ENCODE measurements around the gene ITPR3.

DNA sequence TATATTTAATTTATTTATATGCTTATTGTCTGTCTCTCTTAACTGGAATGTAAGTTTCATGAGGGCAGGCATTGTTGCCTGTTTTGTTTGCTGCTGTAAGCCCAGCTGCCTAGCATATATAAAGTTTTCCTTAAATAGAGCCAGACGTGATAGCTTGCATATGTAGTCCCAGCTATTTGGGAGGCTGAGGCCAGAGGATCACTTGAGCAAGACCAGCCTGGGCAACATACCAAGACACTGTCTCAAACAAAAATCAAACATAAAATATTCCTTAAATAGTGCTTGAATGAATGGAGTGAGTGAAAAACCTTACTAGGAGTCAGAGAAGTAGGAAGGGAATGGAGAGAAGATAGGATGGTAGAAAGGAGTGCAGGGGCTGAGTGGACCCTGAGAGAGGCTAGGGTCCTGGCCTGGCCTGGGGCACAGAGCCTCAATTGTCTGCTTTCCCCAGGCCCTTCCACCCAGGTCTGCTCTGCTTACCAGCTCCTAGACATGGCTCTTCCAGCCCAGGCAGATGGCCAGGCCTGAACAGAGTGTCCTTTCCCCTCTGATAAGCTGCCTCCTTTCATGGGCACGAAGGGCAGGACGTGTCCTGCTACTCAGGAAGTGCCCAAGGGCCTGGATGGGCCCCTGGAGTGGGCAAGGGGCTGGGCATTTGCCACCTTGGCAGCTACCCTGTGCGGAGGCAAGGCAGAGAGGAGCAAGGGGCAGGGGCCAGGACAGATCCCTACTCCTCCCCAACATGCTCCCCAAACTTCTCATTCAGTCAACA lies 23.4 kb upstream of the ITPR3 start:
- TF ChIP-seq POLR2AphosphoS5 (IDR thresholded peaks at IDR 0.05; ENCODE audit: insufficient read depth, low read depth, low read length) (no peak), POLR2A (IDR thresholded peaks at IDR 0.05; ENCODE audit: low read depth, low read length) (no peak), EZH2 (IDR thresholded peaks at IDR 0.05; ENCODE audit: borderline replicate concordance, low read depth, low read length, severe bottlenecking) (no peak)
- TF ChIP-seq, protein P1, sequence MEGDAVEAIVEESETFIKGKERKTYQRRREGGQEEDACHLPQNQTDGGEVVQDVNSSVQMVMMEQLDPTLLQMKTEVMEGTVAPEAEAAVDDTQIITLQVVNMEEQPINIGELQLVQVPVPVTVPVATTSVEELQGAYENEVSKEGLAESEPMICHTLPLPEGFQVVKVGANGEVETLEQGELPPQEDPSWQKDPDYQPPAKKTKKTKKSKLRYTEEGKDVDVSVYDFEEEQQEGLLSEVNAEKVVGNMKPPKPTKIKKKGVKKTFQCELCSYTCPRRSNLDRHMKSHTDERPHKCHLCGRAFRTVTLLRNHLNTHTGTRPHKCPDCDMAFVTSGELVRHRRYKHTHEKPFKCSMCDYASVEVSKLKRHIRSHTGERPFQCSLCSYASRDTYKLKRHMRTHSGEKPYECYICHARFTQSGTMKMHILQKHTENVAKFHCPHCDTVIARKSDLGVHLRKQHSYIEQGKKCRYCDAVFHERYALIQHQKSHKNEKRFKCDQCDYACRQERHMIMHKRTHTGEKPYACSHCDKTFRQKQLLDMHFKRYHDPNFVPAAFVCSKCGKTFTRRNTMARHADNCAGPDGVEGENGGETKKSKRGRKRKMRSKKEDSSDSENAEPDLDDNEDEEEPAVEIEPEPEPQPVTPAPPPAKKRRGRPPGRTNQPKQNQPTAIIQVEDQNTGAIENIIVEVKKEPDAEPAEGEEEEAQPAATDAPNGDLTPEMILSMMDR (IDR thresholded peaks at IDR 0.05; ENCODE audit: extremely low read depth in 1 of 2, insufficient read depth in 1 of 2, low read depth in 1 of 2, low read length in 2 of 2), result no peak
- TF ChIP-seq, protein P2, sequence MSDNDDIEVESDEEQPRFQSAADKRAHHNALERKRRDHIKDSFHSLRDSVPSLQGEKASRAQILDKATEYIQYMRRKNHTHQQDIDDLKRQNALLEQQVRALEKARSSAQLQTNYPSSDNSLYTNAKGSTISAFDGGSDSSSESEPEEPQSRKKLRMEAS (IDR thresholded peaks at IDR 0.05; ENCODE audit: insufficient read depth, insufficient read length), result no peak

All from endothelial cell of umbilical vein (primary cell).